Neural progenitor cell (in vitro differentiated cells): ENCODE results near the gene ANKRD11.

Experiments used
- CTCF ChIP-seq: fragments of 200-600 bp; sonication (generic); IDR thresholded peaks from 2 replicates; pipeline ENCODE4 v1.5.1; 2017; ENCODE audit warnings: antibody characterized with exemption, mild to moderate bottlenecking
- EZH2phosphoT487 ChIP-seq: fragments of 200-600 bp; sonication (generic); IDR thresholded peaks from 2 replicates; pipeline ENCODE4 v1.6.1; 2017; ENCODE audit warnings: antibody characterized with exemption

- TF ChIP-seq CTCF (no peak), EZH2phosphoT487 (no peak)
These were observed 17.1 kb downstream of the ANKRD11 start for GRCh38 chr16:89473136-89473712.
